Gastroesophageal sphincter (tissue), 4 donors: ENCODE results near the gene MANEAL. TPM values are rescaled to one million over a fixed set of nuclear protein-coding genes. Genes with fewer than 3 reads are reported as not detected.

Experiments used
- ATAC-seq: fragments of 150-250 bp; one replicate; pipeline ENCODE4 v1.9.1; 2016; ENCODE audit warnings: mild to moderate bottlenecking, moderate library complexity
- H3K27ac ChIP-seq, 4 donors: fragments of 200-600 bp; sonication (generic) in 3 of 4; 1 replicate in 3 of 4; 2 replicates in 1 of 4; pipeline ENCODE4 v1.5.1; 2016 to 2019
- H3K27me3 ChIP-seq: fragments of 200-600 bp; sonication (generic); one replicate; pipeline ENCODE4 v1.5.1; 2019
- H3K36me3 ChIP-seq, 2 donors: fragments of 200-600 bp; sonication (generic); one replicate each; pipeline ENCODE4 v1.5.1; 2019; ENCODE audit warnings: control low read depth in 1 of 2
- H3K4me1 ChIP-seq, 3 donors: fragments of 200-600 bp; sonication (generic); 1 replicate in 2 of 3; 2 replicates in 1 of 3; pipeline ENCODE4 v1.5.1; 2016 to 2019; ENCODE audit warnings: control low read depth in 2 of 3
- H3K4me3 ChIP-seq, 2 donors: fragments of 200-600 bp; sonication (generic); one replicate each; pipeline ENCODE4 v1.5.1; 2019; ENCODE audit warnings: mild to moderate bottlenecking in 1 of 2, moderate library complexity in 1 of 2
- H3K9me3 ChIP-seq, 3 donors: fragments of 200-600 bp; sonication (generic); one replicate each; pipeline ENCODE4 v1.5.1; 2017 to 2019; ENCODE audit warnings: control low read depth in 2 of 3
- EP300 ChIP-seq: sonication (generic); formaldehyde crosslinking; IDR thresholded peaks from one replicate; pipeline ENCODE4 v1.6.1; 2017; ENCODE audit warnings: antibody characterized with exemption, mild to moderate bottlenecking
- POLR2A ChIP-seq, 2 donors: fragments of 450-650 bp; IDR thresholded peaks; one replicate each; pipeline ENCODE4 v1.6.1; 2017; ENCODE audit warnings: antibody characterized with exemption in 2 of 2, mild to moderate bottlenecking in 2 of 2, moderate library complexity in 1 of 2
- POLR2AphosphoS5 ChIP-seq: sonication (generic); formaldehyde crosslinking; IDR thresholded peaks from one replicate; pipeline ENCODE4 v1.6.1; 2017; ENCODE audit warnings: antibody characterized with exemption
- WGBS, 2 donors: methylation state at CpG; one replicate each; pipeline ENCODE4 v1.1.5; 2018; ENCODE audit warnings: low coverage in 1 of 2; 5-methylcytosine and 5-hydroxymethylcytosine counted together
- total RNA-seq, 4 donors: library from RNA; depleted of rRNA; stranded (reverse); fragments of >200 nt; gene quantifications; one replicate each; pipeline ENCODE4 v1.1.0, GENCODE V29; 2016
- TF ChIP-seq, protein P1 (sequence below), 4 experiments: fragments of 200-600 bp in 2 of 4; fragments of 450-650 bp in 2 of 4; sonication (generic) in 1 of 4; IDR thresholded peaks; one replicate each; pipeline ENCODE4 v1.5.1; 2017 to 2019; ENCODE audit warnings: antibody characterized with exemption in 4 of 4, mild to moderate bottlenecking in 2 of 4, moderate library complexity in 2 of 4

Gene MANEAL
- total RNA-seq, 4 donors from 2014 or later = 1.5 to 2.8 (median 2.7) TPM

DNA sequence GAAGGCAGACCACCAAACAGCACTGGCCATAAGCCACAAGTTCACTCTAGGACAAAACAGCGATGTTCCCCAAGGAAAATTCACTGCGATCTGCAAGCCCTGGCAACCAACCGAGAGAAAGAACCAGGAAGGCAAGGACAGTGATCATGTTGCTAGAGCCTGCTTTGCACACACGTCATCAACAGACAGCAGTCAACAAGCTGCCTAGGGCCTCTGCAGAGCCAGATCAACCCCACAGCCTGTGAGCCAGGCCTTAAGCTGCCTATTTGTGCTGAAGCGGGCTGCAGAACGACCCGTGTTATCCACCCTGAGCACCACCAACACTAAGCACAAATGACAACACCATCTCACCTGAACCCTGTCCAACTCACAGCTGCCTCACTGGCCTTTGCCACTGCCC is 20.6 kb downstream of the MANEAL start:
- peaks cover 0 to 42% (median 5%) of the 10 kb centered on the region in 3 donors for H3K4me1 ChIP-seq
- TF ChIP-seq POLR2A (IDR thresholded peaks at IDR 0.05) (no peak), EP300 (no peak), POLR2AphosphoS5 (no peak)
- TF ChIP-seq, protein P1, sequence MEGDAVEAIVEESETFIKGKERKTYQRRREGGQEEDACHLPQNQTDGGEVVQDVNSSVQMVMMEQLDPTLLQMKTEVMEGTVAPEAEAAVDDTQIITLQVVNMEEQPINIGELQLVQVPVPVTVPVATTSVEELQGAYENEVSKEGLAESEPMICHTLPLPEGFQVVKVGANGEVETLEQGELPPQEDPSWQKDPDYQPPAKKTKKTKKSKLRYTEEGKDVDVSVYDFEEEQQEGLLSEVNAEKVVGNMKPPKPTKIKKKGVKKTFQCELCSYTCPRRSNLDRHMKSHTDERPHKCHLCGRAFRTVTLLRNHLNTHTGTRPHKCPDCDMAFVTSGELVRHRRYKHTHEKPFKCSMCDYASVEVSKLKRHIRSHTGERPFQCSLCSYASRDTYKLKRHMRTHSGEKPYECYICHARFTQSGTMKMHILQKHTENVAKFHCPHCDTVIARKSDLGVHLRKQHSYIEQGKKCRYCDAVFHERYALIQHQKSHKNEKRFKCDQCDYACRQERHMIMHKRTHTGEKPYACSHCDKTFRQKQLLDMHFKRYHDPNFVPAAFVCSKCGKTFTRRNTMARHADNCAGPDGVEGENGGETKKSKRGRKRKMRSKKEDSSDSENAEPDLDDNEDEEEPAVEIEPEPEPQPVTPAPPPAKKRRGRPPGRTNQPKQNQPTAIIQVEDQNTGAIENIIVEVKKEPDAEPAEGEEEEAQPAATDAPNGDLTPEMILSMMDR (IDR thresholded peaks at IDR 0.05) = no peak
- no peak overlapping the region for H3K27ac ChIP-seq
- peaks cover 0 to 48% of the 10 kb centered on the region in 2 donors for H3K36me3 ChIP-seq
- WGBS, 2 donors = 80% methylated on average over 2 of the region's 7 CpGs; no CpG with 5 or more reads in 1 of the 2 donors
- no peaks in the 10 kb centered on the region for H3K27me3 ChIP-seq
- H3K9me3 ChIP-seq = no peaks in the 10 kb centered on the region
- no peak overlapping the region for H3K4me3 ChIP-seq
- no peak for ATAC-seq

DNA sequence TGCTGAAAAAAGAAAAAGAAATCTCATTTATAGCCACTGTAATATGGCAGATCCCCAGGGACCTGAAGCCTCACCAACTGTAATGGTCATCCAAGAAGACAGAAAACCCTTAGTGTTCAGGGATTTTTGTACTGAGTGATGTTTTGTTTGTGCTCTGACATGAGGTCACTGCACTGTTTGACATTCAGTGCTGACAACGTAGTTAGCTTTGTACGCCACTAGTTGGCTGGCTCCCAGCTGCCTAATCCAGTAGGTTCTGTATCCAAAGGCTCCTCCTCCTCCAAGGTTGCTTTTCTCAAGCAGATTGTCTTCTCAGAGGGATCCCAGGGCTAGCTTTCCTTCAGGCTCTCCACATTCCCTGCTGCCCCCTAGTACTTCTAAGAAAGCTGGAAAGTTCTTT is 23.8 kb downstream of the MANEAL start:
- H3K36me3 ChIP-seq = peaks cover 0 to 78% of the 10 kb centered on the region in 2 donors
- H3K4me1 ChIP-seq = peaks cover 0 to 22% (median 3%) of the 10 kb centered on the region in 3 donors
- H3K4me3 ChIP-seq = no peak overlapping the region
- H3K27me3 ChIP-seq = no peaks in the 10 kb centered on the region
- H3K27ac ChIP-seq = peak overlapping the region; percentile 41 to 75 (median 72)
- WGBS, 2 donors = 0 to 14% methylated on average over 1 to 2 of the region's 2 CpGs
- no peak for TF ChIP-seq EP300
- no peak for TF ChIP-seq POLR2A (IDR thresholded peaks at IDR 0.05)
- TF ChIP-seq, protein P1 (IDR thresholded peaks at IDR 0.05) = no peak
- TF ChIP-seq POLR2AphosphoS5 = peak; percentile 38
- no peaks in the 10 kb centered on the region for H3K9me3 ChIP-seq
- ATAC-seq = peak; percentile 75

DNA sequence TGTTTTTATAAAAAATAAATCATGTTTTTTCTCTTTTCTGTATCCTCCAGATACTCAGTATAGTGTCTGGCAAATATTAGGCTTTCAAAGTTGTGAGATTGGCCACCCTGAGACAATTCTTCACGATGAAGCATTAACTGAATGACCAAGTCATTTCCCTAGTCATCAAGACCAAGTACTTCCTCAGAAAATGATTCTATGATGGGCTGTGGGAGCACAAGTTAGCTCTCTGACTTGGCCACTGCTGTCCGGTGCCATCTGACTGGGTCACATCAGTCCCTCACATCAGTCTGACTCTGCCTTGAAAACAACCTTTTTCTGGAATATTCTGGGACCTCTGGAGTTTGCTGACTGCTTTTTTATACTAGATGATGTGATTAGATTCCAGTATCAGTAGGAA is 27.8 kb downstream of the MANEAL start:
- Histone ChIP-seq H3K4me3 (no peak overlapping the region), H3K27me3 (no peaks in the 10 kb centered on the region), H3K4me1 (peaks cover 0 to 16% (median 3%) of the 10 kb centered on the region in 3 donors), H3K36me3 (peaks cover 0 to 84% of the 10 kb centered on the region in 2 donors), H3K9me3 (no peaks in the 10 kb centered on the region), H3K27ac (no peak overlapping the region)
- no peak for ATAC-seq
- 84 to 85% methylated on average over 2 of the region's 2 CpGs for WGBS, 2 donors
- no peak for TF ChIP-seq POLR2AphosphoS5

DNA sequence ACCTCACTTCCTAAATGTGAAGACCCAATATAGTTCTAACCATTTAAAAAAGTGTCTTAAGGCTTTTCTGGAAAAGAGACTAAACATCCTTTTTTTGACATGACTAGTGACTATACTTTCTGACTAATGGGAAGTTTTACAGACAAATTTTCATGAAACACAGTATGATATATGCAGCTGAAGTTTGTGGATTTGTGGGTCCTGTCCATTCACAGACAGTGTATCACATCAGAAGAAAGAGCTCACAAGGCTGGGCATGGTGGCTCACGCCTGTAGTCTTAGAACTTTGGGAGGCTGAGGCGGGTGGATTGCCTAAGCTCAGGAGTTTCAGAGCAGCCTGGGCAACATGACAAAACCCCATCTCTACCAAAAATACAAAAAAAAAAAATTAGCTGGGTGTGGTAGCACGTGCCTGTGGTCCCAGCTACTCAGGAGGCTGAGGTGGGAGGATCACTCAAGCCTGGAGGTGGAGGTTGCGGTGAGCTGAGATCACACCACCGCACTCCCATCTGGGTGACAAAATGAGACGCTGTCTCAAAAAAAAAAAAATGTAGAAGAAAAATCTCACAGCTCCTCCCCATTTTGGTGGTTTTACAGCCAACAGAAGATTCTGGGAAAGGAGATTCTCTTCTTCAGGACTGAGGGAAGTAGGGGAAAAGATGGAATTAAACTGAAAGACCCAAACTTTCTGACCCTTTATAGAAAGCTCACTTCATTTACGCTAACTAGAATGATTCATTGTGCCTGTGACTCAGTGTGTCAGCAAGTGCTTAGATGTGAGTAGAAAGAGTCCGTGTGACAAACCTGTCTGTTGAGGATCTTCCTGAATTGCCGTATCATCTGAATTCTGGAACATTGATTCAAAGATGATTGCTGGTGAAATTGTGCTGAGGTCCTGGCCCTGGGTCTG is 29.5 kb downstream of the MANEAL start:
- no peaks in the 10 kb centered on the region for H3K4me1 ChIP-seq
- no peak overlapping the region for H3K4me3 ChIP-seq
- TF ChIP-seq POLR2AphosphoS5 (no peak), EP300 (no peak), POLR2A (IDR thresholded peaks at IDR 0.05) (no peak)
- TF ChIP-seq, protein P1 (IDR thresholded peaks at IDR 0.05) = no peak
- WGBS, 2 donors = 83 to 100% methylated on average over 5 to 9 of the region's 9 CpGs
- H3K9me3 ChIP-seq = no peaks in the 10 kb centered on the region
- H3K27ac ChIP-seq = no peak overlapping the region
- no peak for ATAC-seq
- peaks cover 0 to 83% of the 10 kb centered on the region in 2 donors for H3K36me3 ChIP-seq
- no peaks in the 10 kb centered on the region for H3K27me3 ChIP-seq

DNA sequence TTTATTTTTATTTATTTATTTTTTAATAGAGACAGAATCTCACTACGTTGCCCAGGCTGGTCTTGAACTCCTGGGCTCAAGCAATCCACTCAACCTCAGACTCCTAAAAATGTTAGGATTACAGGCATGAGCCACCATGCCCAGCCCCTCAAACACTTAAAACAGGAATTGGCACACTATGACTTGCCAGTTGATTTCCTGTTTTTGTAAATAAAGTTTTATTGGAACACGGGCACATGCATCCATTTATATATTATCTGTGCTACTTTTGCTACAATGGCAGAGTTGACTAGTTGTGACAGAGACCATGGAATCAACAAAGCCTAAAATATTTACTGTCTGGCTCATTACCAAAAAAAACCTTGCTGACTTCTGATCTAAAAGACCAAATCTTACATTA is 30.4 kb downstream of the MANEAL start:
- ATAC-seq = no peak
- Histone ChIP-seq H3K36me3 (peaks cover 0 to 86% of the 10 kb centered on the region in 2 donors), H3K4me1 (no peaks in the 10 kb centered on the region), H3K9me3 (no peaks in the 10 kb centered on the region), H3K4me3 (no peak overlapping the region), H3K27me3 (no peaks in the 10 kb centered on the region), H3K27ac (no peak overlapping the region)
- 89 to 100% methylated on average over 2 of the region's 2 CpGs for WGBS, 2 donors
- TF ChIP-seq POLR2AphosphoS5 = no peak
- TF ChIP-seq, protein P1 (IDR thresholded peaks at IDR 0.05) = no peak
- no peak for TF ChIP-seq POLR2A (IDR thresholded peaks at IDR 0.05)
- no peak for TF ChIP-seq EP300
